Sigmoid colon (tissue), 3 donors: Measurements from ENCODE around the gene PDE3B.

Experiments used
- POLR2A ChIP-seq, 2 donors: fragments of 450-650 bp; IDR thresholded peaks; one replicate each; pipeline ENCODE4 v1.6.1; 2016; ENCODE audit warnings: antibody characterized with exemption in 2 of 2, mild to moderate bottlenecking in 2 of 2, moderate library complexity in 2 of 2
- TF ChIP-seq, protein P1 (sequence below), 4 experiments: fragments of 450-650 bp in 3 of 4; fragments of 200-600 bp in 1 of 4; IDR thresholded peaks; one replicate each; pipeline ENCODE4 v1.5.1; 2016 to 2019; ENCODE audit warnings: antibody characterized with exemption in 4 of 4, mild to moderate bottlenecking in 3 of 4, moderate library complexity in 2 of 4

GRCh38 chr11:14642453-14642852, 1.2 kb upstream of the PDE3B start:
- TF ChIP-seq, protein P1, sequence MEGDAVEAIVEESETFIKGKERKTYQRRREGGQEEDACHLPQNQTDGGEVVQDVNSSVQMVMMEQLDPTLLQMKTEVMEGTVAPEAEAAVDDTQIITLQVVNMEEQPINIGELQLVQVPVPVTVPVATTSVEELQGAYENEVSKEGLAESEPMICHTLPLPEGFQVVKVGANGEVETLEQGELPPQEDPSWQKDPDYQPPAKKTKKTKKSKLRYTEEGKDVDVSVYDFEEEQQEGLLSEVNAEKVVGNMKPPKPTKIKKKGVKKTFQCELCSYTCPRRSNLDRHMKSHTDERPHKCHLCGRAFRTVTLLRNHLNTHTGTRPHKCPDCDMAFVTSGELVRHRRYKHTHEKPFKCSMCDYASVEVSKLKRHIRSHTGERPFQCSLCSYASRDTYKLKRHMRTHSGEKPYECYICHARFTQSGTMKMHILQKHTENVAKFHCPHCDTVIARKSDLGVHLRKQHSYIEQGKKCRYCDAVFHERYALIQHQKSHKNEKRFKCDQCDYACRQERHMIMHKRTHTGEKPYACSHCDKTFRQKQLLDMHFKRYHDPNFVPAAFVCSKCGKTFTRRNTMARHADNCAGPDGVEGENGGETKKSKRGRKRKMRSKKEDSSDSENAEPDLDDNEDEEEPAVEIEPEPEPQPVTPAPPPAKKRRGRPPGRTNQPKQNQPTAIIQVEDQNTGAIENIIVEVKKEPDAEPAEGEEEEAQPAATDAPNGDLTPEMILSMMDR (IDR thresholded peaks at IDR 0.05), result no peak
- no peak for TF ChIP-seq POLR2A (IDR thresholded peaks at IDR 0.05)
